Stimulated activated CD8-positive, alpha-beta memory T cell treated with anti-CD3 and anti-CD28 coated beads, Interleukin-2, amount 100 ng/mL, for 48 hours (primary cell): ENCODE measurements around the gene ALDH3A2.

Source experiments
- DNase-seq, 2 donors: peaks; one replicate each; pipeline ENCODE4 v3.0.0-alpha.2; 2020; ENCODE audit warnings: low read depth in 2 of 2

Gene ALDH3A2

DNA sequence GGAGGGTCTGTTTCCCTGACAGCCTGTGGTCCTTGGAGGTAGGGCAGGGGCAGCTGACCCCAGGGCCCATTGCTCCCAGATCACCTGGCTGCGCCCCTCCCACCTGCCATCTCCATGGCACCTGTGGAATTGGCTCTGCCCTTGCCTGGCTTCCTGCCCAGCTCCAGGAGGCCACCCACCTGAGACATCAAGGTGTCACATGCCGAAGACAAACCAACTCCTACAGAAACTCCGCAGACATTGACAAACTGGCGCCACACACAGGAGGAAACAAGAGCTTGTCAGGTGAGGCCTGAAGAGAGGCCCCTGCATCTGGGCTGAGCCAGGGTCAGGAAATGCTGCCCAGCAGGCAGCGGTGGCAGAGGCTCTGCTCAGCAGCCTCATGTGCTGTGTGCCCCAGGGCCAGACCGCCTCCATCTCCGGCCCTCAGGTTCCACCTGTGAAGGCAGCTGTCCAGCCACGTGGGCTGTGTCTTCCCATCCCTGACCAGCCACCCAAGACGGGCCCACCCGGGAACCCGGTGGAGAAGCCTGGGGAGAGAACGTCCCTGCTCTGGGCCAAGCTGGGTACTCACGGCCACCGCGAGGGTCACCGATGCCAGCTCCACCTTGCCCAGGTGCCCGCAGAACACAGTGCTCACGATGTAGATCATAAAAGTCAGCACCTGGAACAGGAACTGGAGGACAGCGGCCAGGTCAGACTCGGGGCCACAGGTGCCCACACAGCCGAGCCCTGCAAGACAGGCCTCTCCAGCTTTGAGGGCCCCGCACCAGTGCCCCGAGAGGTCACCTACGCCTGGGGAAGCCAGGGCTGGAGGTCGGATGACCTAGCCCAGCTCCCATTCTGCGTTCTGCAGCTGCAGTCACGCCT, 66.2 kb downstream of the ALDH3A2 start:
- DNase-seq: no peak

DNA sequence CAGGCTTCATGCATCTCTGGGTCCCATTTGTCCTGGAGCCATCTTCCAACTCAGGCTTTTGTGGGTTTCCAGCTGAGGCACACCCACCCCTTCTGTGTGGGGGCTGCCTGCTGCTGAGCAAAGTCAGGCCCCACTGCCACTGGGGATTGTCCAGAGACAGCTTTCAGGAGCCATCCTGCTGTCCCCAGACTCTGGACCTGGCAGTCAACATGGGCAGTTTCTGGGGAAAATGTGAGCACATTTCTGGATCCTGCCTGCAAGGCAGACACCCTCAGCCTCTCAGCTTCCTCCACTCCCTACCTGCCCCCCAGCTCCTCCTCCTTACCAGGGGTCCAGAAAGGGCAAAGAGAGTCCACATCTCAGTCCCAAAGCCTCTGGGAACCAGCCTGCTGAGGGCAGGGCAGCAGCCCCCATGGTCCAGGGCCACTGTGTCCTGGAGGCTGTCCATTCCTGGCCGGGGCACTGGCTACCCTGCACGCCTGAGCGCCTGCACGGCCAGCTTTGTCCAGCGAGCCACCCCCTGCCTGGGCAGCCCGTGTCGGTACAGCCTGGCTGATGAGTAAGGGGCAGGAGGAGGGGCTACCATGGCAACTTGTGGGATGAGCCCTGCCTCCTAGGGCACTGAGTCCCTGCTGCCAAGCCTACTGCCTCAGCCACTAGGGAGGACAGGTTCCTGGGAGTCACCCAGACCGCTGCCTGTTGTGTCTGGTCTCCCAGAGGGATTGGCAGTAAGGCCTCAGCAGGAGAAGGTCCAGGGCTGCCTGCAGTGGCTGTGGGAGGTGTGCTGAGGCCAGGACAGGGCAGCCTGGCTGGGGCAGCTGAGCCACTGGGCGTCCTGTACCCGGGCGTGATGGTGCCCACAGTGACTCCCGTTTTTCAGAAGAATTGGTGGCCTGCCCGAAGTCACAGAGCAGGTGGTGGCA, 67.8 kb downstream of the ALDH3A2 start, which contains the start of gene SLC47A2:
SLC47A2 (minus strand) TSS at position 477 of the 923 bp plus-strand sequence; CDS start at position 448, 29 bp downstream.
- DNase-seq: no peak

DNA sequence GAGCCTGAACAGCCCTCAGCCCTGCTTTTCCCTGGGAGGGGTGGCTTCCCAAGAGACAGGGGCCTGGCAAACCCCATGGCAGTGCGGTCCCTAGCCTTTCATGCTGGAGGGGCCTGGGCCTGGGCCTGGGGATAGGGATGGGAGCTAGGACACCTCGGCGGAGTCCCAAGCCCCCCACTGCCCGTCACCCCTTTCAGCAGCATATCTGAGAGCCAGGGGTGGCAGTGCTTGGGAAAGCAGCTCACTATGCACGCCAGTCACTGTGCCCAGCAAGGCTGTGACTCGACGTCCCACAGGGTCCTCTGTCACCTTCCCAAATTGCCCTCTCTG, 68.4 kb downstream of the ALDH3A2 start:
- no peak for DNase-seq

DNA sequence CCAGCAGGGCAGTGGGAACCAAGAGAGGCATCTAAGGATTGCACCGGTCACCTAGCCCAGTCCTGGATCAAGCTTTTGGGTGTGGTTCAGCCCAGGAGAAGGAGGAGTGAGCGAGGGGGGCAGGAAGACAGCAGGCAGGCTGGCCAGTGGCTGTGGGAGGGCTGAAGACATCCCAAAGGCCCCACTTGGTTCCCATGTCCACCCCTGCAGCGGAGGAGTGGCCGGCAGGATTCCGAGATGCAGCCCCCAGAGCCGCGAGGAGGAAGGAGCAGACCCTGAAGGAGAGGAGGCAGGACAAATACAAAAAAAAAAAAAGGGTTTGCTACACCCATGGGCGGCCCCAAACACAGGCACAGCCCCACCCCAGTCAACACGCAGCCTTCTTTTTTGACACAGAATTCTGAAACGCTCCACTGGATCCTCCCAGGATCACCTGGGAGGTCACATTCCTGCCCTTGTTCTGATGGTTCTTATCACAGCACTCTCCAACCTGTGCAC, 68.9 kb downstream of the ALDH3A2 start:
- DNase-seq: no peak

DNA sequence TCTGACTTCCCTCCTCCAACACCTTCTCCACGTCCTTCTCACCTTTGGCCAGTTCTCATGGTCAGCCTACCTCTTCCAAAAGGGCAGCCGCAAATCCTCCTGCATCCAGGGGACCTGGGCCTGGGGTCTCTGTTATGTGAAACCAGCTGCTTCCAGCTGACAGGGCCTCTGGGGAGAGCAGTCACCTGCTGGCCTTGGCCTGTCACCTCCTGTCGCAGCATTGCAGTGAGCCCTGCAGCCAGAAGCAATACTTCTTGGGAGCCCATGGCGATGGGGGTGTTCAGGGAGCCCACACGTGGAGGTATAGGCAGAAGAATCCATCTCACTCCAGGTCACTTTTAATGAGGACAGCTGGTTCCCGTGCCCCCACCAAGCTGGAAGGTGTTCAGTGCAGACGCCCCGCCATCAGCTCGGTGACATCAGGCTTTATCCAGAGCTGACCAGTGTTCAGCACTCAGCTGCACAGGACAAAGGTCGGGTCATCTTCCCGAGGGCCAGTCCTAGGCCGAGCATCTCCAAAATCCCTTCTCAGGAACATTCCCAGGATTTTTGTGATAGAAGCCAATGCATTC, 69.6 kb downstream of the ALDH3A2 start:
- DNase-seq: no peak

GRCh38 chr17:19718613-19719354, 70.2 kb downstream of the ALDH3A2 start:
- DNase-seq: no peak

DNA sequence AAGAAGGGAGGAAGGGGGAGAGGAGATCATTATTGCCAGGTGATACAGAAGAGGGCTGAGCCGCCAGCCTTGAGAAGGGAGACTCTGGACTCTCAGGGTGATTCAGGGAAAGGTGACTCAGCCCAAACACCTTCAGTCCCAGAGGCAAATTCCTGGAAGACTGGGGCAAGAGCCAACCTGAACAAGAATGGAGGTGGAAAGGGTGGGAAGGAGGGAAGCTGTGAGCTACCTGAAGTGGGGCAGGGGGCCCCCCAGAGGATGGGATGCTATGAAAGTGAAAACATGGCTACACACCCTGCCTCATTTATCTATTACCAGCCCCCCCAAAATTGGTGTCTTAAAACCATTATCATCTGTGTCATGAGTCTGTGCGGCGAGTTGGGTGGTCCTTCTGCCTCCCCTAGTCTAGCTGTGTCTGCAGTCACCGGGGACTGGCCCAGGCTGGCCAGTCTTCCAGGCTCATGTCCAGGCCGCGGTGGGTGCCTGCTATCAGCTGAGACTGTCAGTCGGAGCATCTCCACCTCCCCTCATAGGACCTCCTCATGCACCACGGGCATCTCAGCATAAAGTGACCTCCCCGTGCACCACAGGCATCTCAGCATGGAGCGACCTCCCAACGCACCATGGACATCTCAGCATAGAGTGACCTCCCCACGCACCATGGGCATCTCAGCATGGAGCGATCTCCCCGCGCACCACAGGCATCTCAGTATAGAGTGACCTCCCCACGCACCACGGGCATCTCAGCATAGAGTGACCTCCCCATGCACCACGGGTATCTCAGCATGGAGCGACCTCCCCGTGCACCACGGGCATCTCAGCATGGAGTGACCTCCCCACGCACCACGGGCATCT, 71.0 kb downstream of the ALDH3A2 start:
- no peak for DNase-seq

GRCh38 chr17:19720210-19720475, 71.6 kb downstream of the ALDH3A2 start:
- no peak for DNase-seq

DNA sequence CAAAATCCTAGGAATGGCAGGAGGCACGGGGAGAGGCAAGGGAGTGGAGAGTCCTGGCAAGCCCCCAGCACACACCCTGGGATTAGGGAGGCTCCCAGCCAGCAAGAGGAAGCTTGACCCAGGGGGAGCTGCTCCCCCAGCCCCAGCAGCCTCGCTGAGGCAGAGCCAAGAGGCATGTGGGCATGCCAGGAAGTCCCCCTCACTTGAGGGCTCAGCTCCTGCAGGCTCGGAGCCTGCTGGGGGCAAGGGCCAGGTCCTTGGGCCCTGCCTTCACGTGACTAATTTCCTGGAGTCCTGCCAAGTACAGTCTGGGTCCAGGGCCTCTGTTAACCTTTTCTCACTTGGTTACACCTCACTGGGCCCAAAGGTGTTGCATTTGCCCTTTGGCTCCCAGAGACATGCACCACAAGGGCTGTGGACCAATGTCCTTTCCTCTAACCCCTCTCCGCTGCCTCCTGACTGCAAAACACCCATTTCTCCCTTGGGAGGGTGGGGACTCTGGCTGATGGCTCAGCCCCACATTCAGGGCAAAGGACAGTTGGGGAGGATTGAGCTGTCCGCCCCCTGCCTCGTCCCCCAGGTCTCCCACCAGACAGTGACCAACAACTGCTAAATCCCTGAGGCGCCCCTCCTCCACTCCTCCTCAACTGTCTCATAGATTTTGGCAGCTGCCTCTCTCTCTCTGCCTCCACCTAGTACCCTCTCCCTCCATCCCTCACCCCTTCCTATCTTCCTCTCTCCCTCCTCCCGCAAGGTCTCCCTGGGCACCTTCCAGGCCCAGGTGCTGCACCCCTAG, 72.3 kb downstream of the ALDH3A2 start:
- DNase-seq: no peak

DNA sequence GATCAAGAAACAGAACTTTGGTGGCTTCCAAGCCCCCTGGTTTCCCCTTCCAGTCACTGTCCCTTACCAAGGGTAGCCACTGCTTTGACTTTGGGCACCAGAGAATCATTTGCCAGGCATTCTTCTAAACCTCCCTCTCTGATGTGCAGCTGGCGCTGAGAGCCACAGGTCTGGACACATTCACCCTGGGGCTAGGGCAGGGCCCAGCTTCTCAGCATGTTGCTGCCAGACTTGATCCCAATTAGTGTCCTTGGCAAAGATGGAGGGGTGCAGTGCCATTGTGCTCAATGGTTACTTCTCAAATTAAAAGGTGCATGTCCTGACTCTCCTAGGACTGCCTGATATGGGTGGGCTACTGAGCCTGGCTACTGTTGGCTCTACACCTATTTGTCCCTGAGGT, 75.4 kb downstream of the ALDH3A2 start:
- DNase-seq: no peak

- DNase-seq: peak; percentile 28 to 29
Measured at GRCh38 chr17:19724501-19725420, 76.2 kb downstream of the ALDH3A2 start.

- DNase-seq: no peak
Measured at GRCh38 chr17:19725486-19725885, 76.9 kb downstream of the ALDH3A2 start.

DNA sequence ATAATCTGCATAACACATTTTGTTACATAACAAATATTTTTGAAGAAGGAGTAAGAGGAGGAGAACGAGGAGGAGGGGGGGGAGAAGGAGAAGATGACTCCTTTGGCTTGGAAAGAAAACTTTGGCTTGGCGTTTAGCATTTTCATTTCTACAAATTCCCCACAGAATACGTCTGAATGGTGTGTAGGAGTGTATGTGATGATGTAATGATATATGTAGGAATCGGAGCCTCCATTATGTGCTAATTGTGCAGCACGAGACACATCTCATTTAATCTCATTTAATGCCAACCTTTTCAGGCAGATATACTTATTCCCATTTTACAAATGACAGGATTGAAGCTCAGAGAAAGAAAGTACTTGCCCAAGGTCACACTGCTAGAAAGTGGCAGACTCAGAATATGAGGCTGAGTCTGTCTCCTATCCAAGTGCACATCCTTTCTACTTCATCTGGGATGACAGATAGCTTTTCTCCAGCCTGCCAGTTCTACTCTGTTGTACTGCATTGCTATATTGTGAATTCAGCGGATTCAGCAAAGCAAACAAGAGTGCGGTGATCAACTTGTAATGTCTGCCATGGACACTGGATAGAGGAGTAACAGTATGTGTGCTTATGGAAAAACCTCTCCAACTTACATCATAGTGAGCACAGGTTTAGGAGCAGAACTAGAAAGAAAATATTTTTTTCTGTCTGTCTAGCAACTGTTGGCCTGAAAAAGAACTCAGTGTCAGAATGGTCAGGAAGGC, 78.3 kb downstream of the ALDH3A2 start:
- no peak for DNase-seq
